HEK293T (cell line): Measurements from ENCODE around the gene RPS2.

Experiments used
- CTCF ChIA-PET: fragments of 350-600 bp; formaldehyde crosslinking; extraction: SDS; loops from one replicate; lab custom pipeline; 2021; ENCODE audit warnings: antibody characterized with exemption, inconsistent platforms; lab: Yijun Ruan, JAX
- POLR2A ChIA-PET: fragments of 350-600 bp; formaldehyde crosslinking; extraction: SDS; loops from one replicate; lab custom pipeline; 2020; ENCODE audit warnings: antibody characterized with exemption, inconsistent platforms; lab: Yijun Ruan, JAX
- DNase-seq: peaks from one replicate; pipeline ENCODE4 v3.0.0; 2012; ENCODE audit warnings: mixed read lengths; ENCODE audit errors: extremely low spot score
- ARNT ChIP-seq: fragments of 450-650 bp; IDR thresholded peaks from 2 replicates; pipeline ENCODE4 v1.6.1; 2017; ENCODE audit warnings: mild to moderate bottlenecking
- BHLHE40 ChIP-seq: fragments of 450-650 bp; IDR thresholded peaks from 2 replicates; pipeline ENCODE4 v1.6.1; 2016; ENCODE audit warnings: mild to moderate bottlenecking, moderate library complexity, borderline replicate concordance
- CTBP1 ChIP-seq: fragments of 450-650 bp; IDR thresholded peaks from 2 replicates; pipeline ENCODE4 v1.6.1; 2016; ENCODE audit warnings: borderline replicate concordance
- ELF4 ChIP-seq: fragments of 450-650 bp; IDR thresholded peaks from 2 replicates; pipeline ENCODE4 v1.6.1; 2017; ENCODE audit warnings: antibody characterized with exemption
- FOXA1 ChIP-seq: fragments of 450-650 bp; IDR thresholded peaks from 2 replicates; pipeline ENCODE4 v1.6.1; 2016; ENCODE audit warnings: mild to moderate bottlenecking
- FOXK2 ChIP-seq: fragments of 450-650 bp; IDR thresholded peaks from 2 replicates; pipeline ENCODE4 v1.6.1; 2016; ENCODE audit warnings: mild to moderate bottlenecking
- FOXM1 ChIP-seq: fragments of 450-650 bp; IDR thresholded peaks from 2 replicates; pipeline ENCODE4 v1.6.1; 2017; ENCODE audit warnings: mild to moderate bottlenecking, borderline replicate concordance
- HDGF ChIP-seq: fragments of 450-650 bp; IDR thresholded peaks from 2 replicates; pipeline ENCODE4 v1.6.1; 2017; ENCODE audit warnings: antibody characterized with exemption, borderline replicate concordance
- L3MBTL2 ChIP-seq: fragments of 450-650 bp; conservative IDR thresholded peaks from 2 replicates; pipeline ENCODE4 v1.6.1; 2016; ENCODE audit warnings: mild to moderate bottlenecking
- LEF1 ChIP-seq: fragments of 450-650 bp; IDR thresholded peaks from 2 replicates; pipeline ENCODE4 v1.6.1; 2017; ENCODE audit warnings: mild to moderate bottlenecking, borderline replicate concordance
- NFRKB ChIP-seq: fragments of 450-650 bp; IDR thresholded peaks from 2 replicates; pipeline ENCODE4 v1.6.1; 2016; ENCODE audit warnings: mild to moderate bottlenecking, moderate library complexity
- PKNOX1 ChIP-seq: fragments of 450-650 bp; IDR thresholded peaks from 2 replicates; pipeline ENCODE4 v1.6.1; 2016
- SP1 ChIP-seq: fragments of 450-650 bp; IDR thresholded peaks from 2 replicates; pipeline ENCODE4 v1.6.1; 2017
- SUZ12 ChIP-seq: fragments of 450-650 bp; IDR thresholded peaks from 2 replicates; pipeline ENCODE4 v1.6.1; 2016; ENCODE audit warnings: mild to moderate bottlenecking
- TARDBP ChIP-seq: fragments of 450-650 bp; IDR thresholded peaks from 2 replicates; pipeline ENCODE4 v1.6.1; 2016
- ZNF384 ChIP-seq: fragments of 450-650 bp; IDR thresholded peaks from 2 replicates; pipeline ENCODE4 v1.6.1; 2016

Gene RPS2

DNA sequence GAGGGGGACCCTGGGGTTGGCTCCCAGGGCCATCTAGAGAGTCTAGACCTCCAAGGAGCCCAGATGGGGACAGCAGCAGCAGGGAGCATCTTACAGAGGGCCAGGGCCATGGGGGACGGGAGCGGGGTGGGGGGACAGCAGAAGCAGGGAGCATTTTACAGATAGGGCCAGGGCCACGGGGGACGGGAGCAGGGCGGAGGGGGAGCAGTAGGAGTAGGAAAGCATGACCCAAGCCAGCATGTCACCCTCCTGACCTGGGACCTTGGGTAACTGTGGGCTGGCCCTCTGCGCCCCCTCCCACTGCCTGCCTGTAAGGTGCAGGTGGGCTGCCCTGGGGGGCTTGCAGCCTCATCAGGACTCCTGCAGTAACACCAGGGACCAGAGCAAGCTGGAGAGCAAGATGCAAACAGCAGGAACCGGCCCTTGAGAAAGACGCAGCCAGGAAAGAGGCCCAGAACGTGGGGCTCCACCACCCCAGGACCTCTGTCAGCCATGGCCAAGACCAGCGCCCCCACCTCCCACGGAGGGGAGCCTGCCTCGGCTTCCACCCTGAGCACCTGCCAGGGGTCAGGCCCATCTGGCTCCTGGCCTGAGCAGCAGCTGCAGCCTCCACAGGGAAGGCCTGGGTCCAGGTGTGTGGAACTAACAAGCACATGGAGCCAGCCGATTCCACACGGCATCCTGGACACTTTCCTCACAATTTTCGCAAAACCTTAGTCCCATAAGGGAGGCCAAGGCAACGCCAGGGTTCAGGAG, 42.6 kb upstream of the RPS2 start:
- DNase-seq = no peak
- ChIA-PET CTCF (interaction anchor here (0.6 kb wide), 1 partner anchor 134 kb away, joined by 3 read pairs; no protein-coding TSS in a partner anchor), POLR2A (interaction anchor here (0.8 to 2.2 kb wide), 4 partner anchors 9 to 42 kb away, joined by 3 to 12 read pairs (median 4); partner anchors contain the start of gene RPS2)
- TF ChIP-seq FOXM1 (no peak), PKNOX1 (no peak), SUZ12 (no peak), L3MBTL2 (no peak)

- TF ChIP-seq PKNOX1 = no peak
- TF ChIP-seq ARNT = no peak
- no peak for TF ChIP-seq SP1
- no peak for TF ChIP-seq BHLHE40
- no peak for TF ChIP-seq HDGF
- no peak for TF ChIP-seq LEF1
- no peak for TF ChIP-seq ZNF384
- TF ChIP-seq L3MBTL2 = no peak
- no peak for TF ChIP-seq CTBP1
- ChIA-PET POLR2A (interaction anchor here (3.1 kb wide), 1 partner anchor 41 kb away, joined by 23 read pairs; the partner anchor contains the start of gene RPS2), CTCF (no interaction called here)
- DNase-seq = no peak
These were observed 41.7 kb upstream of the RPS2 start for GRCh38 chr16:2006317-2006716.

GRCh38 chr16:2005646-2006045, 41.0 kb upstream of the RPS2 start:
- TF ChIP-seq SUZ12 = no peak
- no peak for TF ChIP-seq CTBP1
- TF ChIP-seq L3MBTL2 = no peak
- TF ChIP-seq ARNT = no peak
- no peak for TF ChIP-seq BHLHE40
- TF ChIP-seq PKNOX1 = no peak
- TF ChIP-seq FOXM1 = no peak
- no peak for TF ChIP-seq FOXK2
- TF ChIP-seq NFRKB = no peak
- TF ChIP-seq FOXA1 = no peak
- no peak for TF ChIP-seq SP1
- no peak for TF ChIP-seq TARDBP
- TF ChIP-seq HDGF = no peak
- TF ChIP-seq LEF1 = no peak
- no peak for TF ChIP-seq ELF4
- no peak for TF ChIP-seq ZNF384
- CTCF ChIA-PET = interaction anchor here (0.7 kb wide), 1 partner anchor 75 kb away, joined by 3 read pairs; no protein-coding TSS in a partner anchor
- DNase-seq = no peak
- POLR2A ChIA-PET = interaction anchor here (1.4 to 3.1 kb wide), 3 partner anchors 9 to 150 kb away, joined by 6 to 23 read pairs (median 9); partner anchors contain the start of genes RPS2 and TRAF7

- TF ChIP-seq CTBP1 (no peak), BHLHE40 (no peak), ELF4 (no peak), TARDBP (no peak), SUZ12 (no peak), LEF1 (no peak), FOXM1 (no peak)
- ChIA-PET CTCF (interaction anchor here (0.7 to 1.7 kb wide), 5 partner anchors 10 to 135 kb away, joined by 3 to 13 read pairs (median 6); no protein-coding TSS in a partner anchor), POLR2A (interaction anchor here (1.4 to 3.1 kb wide), 4 partner anchors 10 to 150 kb away, joined by 4 to 23 read pairs (median 8); partner anchors contain the start of genes RPS2 and TRAF7)
- DNase-seq = no peak
These were observed 40.3 kb upstream of the RPS2 start for GRCh38 chr16:2004795-2005517.

DNA sequence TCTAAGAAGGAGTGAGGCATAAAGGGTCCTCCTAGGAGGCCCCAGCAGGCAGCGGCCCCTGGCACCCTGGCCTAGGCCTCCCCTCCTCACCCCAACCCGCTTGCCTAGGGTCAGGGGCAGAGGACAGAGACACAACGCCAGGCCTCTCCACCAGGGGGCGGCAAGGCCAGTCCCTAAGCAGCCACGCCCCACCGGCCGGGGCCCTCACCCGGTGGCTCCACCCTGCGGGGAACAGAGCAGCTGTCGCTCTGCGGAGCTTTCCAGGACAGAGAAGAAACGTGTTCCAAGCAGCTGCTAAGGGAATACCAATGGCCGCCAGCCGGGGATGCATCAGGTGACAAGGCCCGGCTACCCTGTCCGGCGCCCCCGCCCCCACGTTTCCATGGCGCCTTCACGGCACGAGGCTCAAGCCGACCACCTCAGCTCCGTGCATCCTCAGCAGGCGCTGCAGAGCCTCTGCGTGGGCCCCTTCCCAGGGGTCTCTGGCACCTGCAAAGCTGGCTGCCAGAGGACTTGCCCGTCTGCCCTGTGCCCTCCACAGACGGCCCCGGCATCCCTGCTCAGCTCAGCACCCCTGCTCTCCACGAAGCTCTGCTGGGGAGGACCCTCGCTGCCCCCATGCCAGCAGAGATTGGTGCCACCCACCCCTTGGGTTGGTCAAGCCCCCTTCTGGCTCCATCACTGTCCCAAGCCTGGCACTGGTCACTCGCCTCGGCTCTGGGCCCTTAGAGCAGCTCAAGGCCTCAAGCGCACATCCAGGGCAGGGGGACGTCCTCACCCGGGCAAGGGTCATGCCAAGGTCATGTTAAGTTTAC, 39.4 kb upstream of the RPS2 start:
- DNase-seq = peak; percentile 91
- ChIA-PET CTCF (interaction anchor here (0.6 to 1.7 kb wide), 9 partner anchors 9 to 149 kb away, joined by 3 to 13 read pairs (median 5); partner anchors contain the start of gene NOXO1), POLR2A (interaction anchor here (0.7 to 3.1 kb wide), 10 partner anchors 10 to 151 kb away, joined by 3 to 23 read pairs (median 5); partner anchors contain the start of genes GFER, NTHL1, RPS2 and TBL3)
- TF ChIP-seq PKNOX1 (peak; percentile 86), FOXK2 (no peak)
